BJ (cell line): ENCODE data around the gene CD109. TPM values are rescaled to one million over a fixed set of nuclear protein-coding genes. Genes with fewer than 3 reads are reported as not detected.

Source experiments
- CTCF ChIA-PET: fragments of 350-600 bp; formaldehyde crosslinking; extraction: SDS; loops from one replicate; lab custom pipeline; 2021; ENCODE audit warnings: antibody characterized with exemption, inconsistent platforms; lab: Yijun Ruan, JAX
- POLR2A ChIA-PET: fragments of 300-600 bp; sonication (Branson Sonifier 250); formaldehyde crosslinking; extraction: SDS; loops from one replicate; lab custom pipeline; 2021; ENCODE audit warnings: antibody characterized with exemption; lab: Charles Lee
- DNase-seq: peaks from one replicate; pipeline ENCODE4 v3.0.0-alpha.2; 2011; ENCODE audit warnings: low read depth
- H3K27me3 ChIP-seq: 2 replicates; pipeline ENCODE4 v1.6.0; 2011; ENCODE audit warnings: low read length; ENCODE audit not compliant: control insufficient read depth, insufficient read depth
- H3K36me3 ChIP-seq: 2 replicates; pipeline ENCODE4 v1.5.1; 2011; ENCODE audit warnings: low read length; ENCODE audit not compliant: control insufficient read depth, insufficient read depth
- H3K4me3 ChIP-seq: 2 replicates; pipeline ENCODE4 v1.5.1; 2011; ENCODE audit warnings: low read depth, mild to moderate bottlenecking, control low read depth, low read length
- polyA plus RNA-seq: library from polyadenylated mRNA; depleted of rRNA; stranded (reverse); fragments of >200 nt; gene quantifications from 2 replicates; pipeline ENCODE4 v1.2.3, GENCODE V29; 2011; rRNA removed
- TF ChIP-seq, protein P1 (sequence below): IDR thresholded peaks from 2 replicates; pipeline ENCODE4 v1.5.1; 2011; ENCODE audit warnings: low read depth, mild to moderate bottlenecking, control low read depth, inconsistent platforms, low read length, moderate library complexity; ENCODE audit not compliant: insufficient read depth

CD109 gene
- polyA plus RNA-seq, 1 experiment, result 14.7 TPM

DNA sequence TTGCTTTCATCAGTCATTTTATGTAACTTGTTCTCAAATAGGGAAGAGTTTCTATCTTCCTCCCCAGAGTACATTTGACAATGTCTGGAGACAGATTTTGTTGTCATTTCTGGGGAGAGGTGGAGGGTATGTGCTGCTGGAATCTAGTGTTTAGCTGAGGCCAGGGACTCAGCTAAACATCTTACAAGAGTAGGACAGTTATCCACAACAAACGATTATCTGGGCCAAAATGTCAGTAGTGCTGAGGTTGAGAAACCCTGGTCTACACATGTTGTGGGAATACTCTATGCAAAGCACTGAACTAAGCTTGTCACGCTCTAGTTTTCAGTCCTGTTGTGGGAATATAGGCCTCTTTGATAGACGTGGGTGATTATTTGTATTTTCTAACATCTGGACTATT, 171.4 kb downstream of the CD109 start:
- no peak overlapping the region for H3K4me3 ChIP-seq
- H3K36me3 ChIP-seq, result no peaks in the 10 kb centered on the region
- H3K27me3 ChIP-seq, result no peaks in the 10 kb centered on the region
- TF ChIP-seq, protein P1, sequence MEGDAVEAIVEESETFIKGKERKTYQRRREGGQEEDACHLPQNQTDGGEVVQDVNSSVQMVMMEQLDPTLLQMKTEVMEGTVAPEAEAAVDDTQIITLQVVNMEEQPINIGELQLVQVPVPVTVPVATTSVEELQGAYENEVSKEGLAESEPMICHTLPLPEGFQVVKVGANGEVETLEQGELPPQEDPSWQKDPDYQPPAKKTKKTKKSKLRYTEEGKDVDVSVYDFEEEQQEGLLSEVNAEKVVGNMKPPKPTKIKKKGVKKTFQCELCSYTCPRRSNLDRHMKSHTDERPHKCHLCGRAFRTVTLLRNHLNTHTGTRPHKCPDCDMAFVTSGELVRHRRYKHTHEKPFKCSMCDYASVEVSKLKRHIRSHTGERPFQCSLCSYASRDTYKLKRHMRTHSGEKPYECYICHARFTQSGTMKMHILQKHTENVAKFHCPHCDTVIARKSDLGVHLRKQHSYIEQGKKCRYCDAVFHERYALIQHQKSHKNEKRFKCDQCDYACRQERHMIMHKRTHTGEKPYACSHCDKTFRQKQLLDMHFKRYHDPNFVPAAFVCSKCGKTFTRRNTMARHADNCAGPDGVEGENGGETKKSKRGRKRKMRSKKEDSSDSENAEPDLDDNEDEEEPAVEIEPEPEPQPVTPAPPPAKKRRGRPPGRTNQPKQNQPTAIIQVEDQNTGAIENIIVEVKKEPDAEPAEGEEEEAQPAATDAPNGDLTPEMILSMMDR, result no peak
- DNase-seq, result no peak
- ChIA-PET POLR2A (no interaction called here), CTCF (no interaction called here)

DNA sequence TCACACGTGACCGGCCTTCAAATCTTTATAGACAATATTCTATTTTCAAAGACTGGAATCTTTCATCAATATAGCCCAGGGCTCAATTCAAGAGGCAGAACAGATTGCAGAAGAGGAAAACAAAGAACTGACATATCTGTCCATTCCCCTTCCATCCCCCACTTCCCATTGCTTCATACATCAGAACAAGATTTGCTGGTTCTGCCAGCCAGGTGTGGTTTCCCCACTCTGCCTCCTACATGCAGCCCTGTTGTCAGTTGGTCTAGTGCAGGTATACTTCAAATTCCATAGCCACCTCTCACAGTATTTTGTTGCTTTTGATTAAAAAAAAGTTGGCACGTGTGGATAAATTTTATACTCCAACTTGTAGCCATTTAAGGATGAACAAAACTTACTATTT, 174.9 kb downstream of the CD109 start:
- Histone ChIP-seq H3K36me3 (no peaks in the 10 kb centered on the region), H3K27me3 (no peaks in the 10 kb centered on the region), H3K4me3 (no peak overlapping the region)
- DNase-seq, result no peak
- ChIA-PET CTCF (interaction anchor here (0.9 kb wide), 1 partner anchor 18 kb away, joined by 3 read pairs; no protein-coding TSS in a partner anchor), POLR2A (no interaction called here)
- TF ChIP-seq, protein P1, result no peak

DNA sequence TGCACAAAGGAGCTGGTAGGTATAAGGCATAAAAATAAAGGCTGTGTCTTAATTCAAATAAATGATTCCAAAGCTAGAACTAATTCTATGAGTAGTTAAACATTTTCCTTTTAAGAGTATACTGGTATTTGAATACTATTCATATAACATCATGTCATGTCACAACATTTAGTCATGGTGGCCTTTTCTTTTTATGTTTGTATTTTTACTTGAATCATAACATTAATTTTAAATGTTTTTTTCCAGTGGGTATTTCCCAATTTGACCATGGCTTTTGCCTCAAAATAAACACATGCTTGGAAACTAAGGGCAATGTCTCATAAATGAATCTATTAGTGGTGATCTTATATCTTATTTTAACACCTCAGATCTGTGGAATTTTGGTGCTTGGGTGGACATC, 177.1 kb downstream of the CD109 start:
- no peak overlapping the region for H3K4me3 ChIP-seq
- TF ChIP-seq, protein P1, result no peak
- CTCF ChIA-PET, result interaction anchor here (1.3 kb wide), 1 partner anchor 215 kb away, joined by 3 read pairs; no protein-coding TSS in a partner anchor
- H3K36me3 ChIP-seq, result no peaks in the 10 kb centered on the region
- POLR2A ChIA-PET, result interaction anchor here (0.6 kb wide), 1 partner anchor 1371 kb away, joined by 3 read pairs; the partner anchor contains the start of gene COX7A2
- no peaks in the 10 kb centered on the region for H3K27me3 ChIP-seq
- DNase-seq, result peak; percentile 75

Other genes starting within 250 kb of the CD109 start
- 1.5 and 2.5 TPM in 2 replicates for gene CGAS, start 243.9 kb upstream of the CD109 start, polyA plus RNA-seq
- gene MTO1, start 234.5 kb upstream of the CD109 start, polyA plus RNA-seq, result 17.7 and 22.3 TPM in 2 replicates
- 20,981 and 25,088 TPM in 2 replicates for gene EEF1A1, start 175.2 kb upstream of the CD109 start, polyA plus RNA-seq
- gene SLC17A5, start 42.2 kb upstream of the CD109 start, polyA plus RNA-seq, result 13.2 and 21.2 TPM in 2 replicates